ENCODE measurements around the gene ALOX12B. TPM values are rescaled to one million over a fixed set of nuclear protein-coding genes. Genes with fewer than 3 reads are reported as not detected.
"Not testable (repeated sequence)": the region's sequence is repeated elsewhere in the genome, so short reads cannot be mapped to it uniquely, and the experiment has no call there.

ALOX12B gene
- total RNA-seq, 2 donors from 2014 or later = not detected

- WGBS, 2 donors = 89 to 93% methylated on average over 6 of the region's 6 CpGs
- no peak for TF ChIP-seq POLR2A (IDR thresholded peaks at IDR 0.05)
- no peak for TF ChIP-seq CTCF (IDR thresholded peaks at IDR 0.05)
- H3K27ac ChIP-seq = no peak overlapping the region
- DNase-seq (no peak), ATAC-seq (no peak)
- H3K4me3 ChIP-seq = no peak overlapping the region
- intact Hi-C loops (cut with DNase I) = no loop called here
- peaks cover 0 to 7% of the 10 kb centered on the region in 2 donors for H3K27me3 ChIP-seq
- peaks cover 10% of the 10 kb centered on the region for H3K4me1 ChIP-seq
- no peaks in the 10 kb centered on the region for H3K36me3 ChIP-seq (replicated peaks in 1 of 2; ENCODE audit: insufficient read depth in 1 of 2, low read depth in 2 of 2)
- H3K9me3 ChIP-seq = no peaks in the 10 kb centered on the region
Measured at GRCh38 chr17:8110907-8111306, 23.4 kb upstream of the ALOX12B start.

- Histone ChIP-seq H3K4me3 (no peak overlapping the region), H3K36me3 (replicated peaks in 1 of 2; ENCODE audit: insufficient read depth in 1 of 2, low read depth in 2 of 2) (no peaks in the 10 kb centered on the region), H3K27ac (no peak overlapping the region), H3K9me3 (no peaks in the 10 kb centered on the region), H3K4me1 (peaks cover 10% of the 10 kb centered on the region), H3K27me3 (peaks cover 0 to 2% of the 10 kb centered on the region in 2 donors)
- DNase-seq = no peak
- TF ChIP-seq POLR2A (IDR thresholded peaks at IDR 0.05) = no peak
- no peak for TF ChIP-seq CTCF (IDR thresholded peaks at IDR 0.05)
- intact Hi-C loops (cut with DNase I) = no loop called here
- ATAC-seq = peak; percentile 12
- WGBS, 2 donors = 9 to 15% methylated on average over 8 to 10 of the region's 10 CpGs
Measured at GRCh38 chr17:8110456-8110804, 22.9 kb upstream of the ALOX12B start.

- 11 to 42% methylated on average over 9 to 57 of the region's 63 CpGs for WGBS, 2 donors
- Histone ChIP-seq H3K4me3 (no peak overlapping the region), H3K9me3 (no peaks in the 10 kb centered on the region), H3K27me3 (no peaks in the 10 kb centered on the region), H3K36me3 (replicated peaks in 1 of 2; ENCODE audit: insufficient read depth in 1 of 2, low read depth in 2 of 2) (no peaks in the 10 kb centered on the region), H3K4me1 (peaks cover 10% of the 10 kb centered on the region), H3K27ac (no peak overlapping the region)
- DNase-seq = peak; percentile 76 to 87 (median 78)
- TF ChIP-seq POLR2A (IDR thresholded peaks at IDR 0.05) = no peak
- TF ChIP-seq CTCF (IDR thresholded peaks at IDR 0.05) = peak; percentile 82 to 92 (median 87)
- intact Hi-C loops (cut with DNase I) = no loop called here
- peak; percentile 91 for ATAC-seq
Measured at GRCh38 chr17:8109661-8110455, 22.3 kb upstream of the ALOX12B start.

- ATAC-seq (no peak), DNase-seq (no peak)
Measured at GRCh38 chr17:8108972-8109660, 21.6 kb upstream of the ALOX12B start.

GRCh38 chr17:8106980-8107379, 19.5 kb upstream of the ALOX12B start:
- 85 to 86% methylated on average over 4 of the region's 4 CpGs for WGBS, 2 donors
- H3K36me3 ChIP-seq (replicated peaks in 1 of 2; ENCODE audit: insufficient read depth in 1 of 2, low read depth in 2 of 2); H3K4me3 ChIP-seq; DNase-seq; H3K27ac ChIP-seq; H3K9me3 ChIP-seq; ATAC-seq; H3K27me3 ChIP-seq; intact Hi-C loops (cut with DNase I): not testable (repeated sequence)
- H3K4me1 ChIP-seq = peaks cover 10% of the 10 kb centered on the region

More at GRCh38 chr17:8108972-8109660, 21.6 kb upstream of the ALOX12B start:
- Histone ChIP-seq H3K27ac (no peak overlapping the region), H3K27me3 (no peaks in the 10 kb centered on the region), H3K4me3 (no peak overlapping the region), H3K4me1 (peaks cover 10% of the 10 kb centered on the region), H3K36me3 (replicated peaks in 1 of 2; ENCODE audit: insufficient read depth in 1 of 2, low read depth in 2 of 2) (no peaks in the 10 kb centered on the region), H3K9me3 (no peaks in the 10 kb centered on the region)
- TF ChIP-seq POLR2A (IDR thresholded peaks at IDR 0.05) (no peak), CTCF (IDR thresholded peaks at IDR 0.05) (no peak)
- 88 to 93% methylated on average over 10 to 31 of the region's 33 CpGs for WGBS, 2 donors
- intact Hi-C loops (cut with DNase I) = no loop called here
